WERI-Rb-1 (cell line): ENCODE results near the gene BCO1.

Source experiments
- DNase-seq: peaks from one replicate; pipeline ENCODE4 v3.0.0-alpha.2; 2020
- H3K27ac ChIP-seq: fragments of 250-450 bp; sonication (Bioruptor Pico); 2 replicates; pipeline ENCODE4 v1.5.1; 2020; ENCODE audit warnings: mild to moderate bottlenecking, moderate library complexity
- H3K27me3 ChIP-seq: fragments of 250-450 bp; sonication (Bioruptor Pico); 2 replicates; pipeline ENCODE4 v1.5.1; 2021; ENCODE audit warnings: mild to moderate bottlenecking, low read depth, moderate library complexity; ENCODE audit not compliant: insufficient read depth, severe bottlenecking
- H3K36me3 ChIP-seq: fragments of 250-450 bp; sonication (Bioruptor Pico); 2 replicates; pipeline ENCODE4 v1.5.1; 2020; ENCODE audit warnings: mild to moderate bottlenecking, moderate library complexity
- H3K4me3 ChIP-seq: 2 replicates; pipeline ENCODE4 v1.5.1; 2011; ENCODE audit warnings: low read depth, mild to moderate bottlenecking, control low read depth, low read length
- H3K9me3 ChIP-seq: fragments of 250-450 bp; sonication (Bioruptor Pico); 2 replicates; pipeline ENCODE4 v1.5.1; 2021; ENCODE audit warnings: mild to moderate bottlenecking, moderate library complexity; ENCODE audit not compliant: severe bottlenecking
- TF ChIP-seq, protein P1 (sequence below): IDR thresholded peaks from 2 replicates; pipeline ENCODE4 v1.5.1; 2011; ENCODE audit warnings: low read depth, mild to moderate bottlenecking, control low read depth, inconsistent platforms, low read length

The BCO1 gene

DNA sequence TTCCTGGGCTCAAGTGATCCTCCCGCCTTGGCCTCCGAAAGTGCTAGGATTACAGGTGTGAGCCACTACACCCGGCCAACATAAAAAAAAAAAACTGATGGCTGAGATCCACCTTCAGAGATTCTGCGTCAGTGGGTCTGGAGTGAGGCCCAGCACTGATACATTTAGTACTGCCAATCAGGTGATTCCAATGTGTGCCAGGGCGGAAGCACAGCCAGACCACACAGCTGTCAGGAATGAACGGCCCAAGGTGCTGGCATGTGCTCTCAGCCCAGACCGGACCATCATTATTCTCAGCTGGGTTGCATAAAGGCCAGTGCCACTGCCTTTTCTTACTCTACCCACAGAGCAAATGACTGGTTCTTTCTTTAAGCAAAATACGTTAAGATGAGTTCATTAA lies 1.2 kb upstream of the BCO1 start:
- Histone ChIP-seq H3K27me3 (peaks cover 9% of the 10 kb centered on the region), H3K9me3 (no peaks in the 10 kb centered on the region), H3K4me3 (no peak overlapping the region), H3K36me3 (no peaks in the 10 kb centered on the region), H3K27ac (no peak overlapping the region)
- DNase-seq, result no peak
- TF ChIP-seq, protein P1, sequence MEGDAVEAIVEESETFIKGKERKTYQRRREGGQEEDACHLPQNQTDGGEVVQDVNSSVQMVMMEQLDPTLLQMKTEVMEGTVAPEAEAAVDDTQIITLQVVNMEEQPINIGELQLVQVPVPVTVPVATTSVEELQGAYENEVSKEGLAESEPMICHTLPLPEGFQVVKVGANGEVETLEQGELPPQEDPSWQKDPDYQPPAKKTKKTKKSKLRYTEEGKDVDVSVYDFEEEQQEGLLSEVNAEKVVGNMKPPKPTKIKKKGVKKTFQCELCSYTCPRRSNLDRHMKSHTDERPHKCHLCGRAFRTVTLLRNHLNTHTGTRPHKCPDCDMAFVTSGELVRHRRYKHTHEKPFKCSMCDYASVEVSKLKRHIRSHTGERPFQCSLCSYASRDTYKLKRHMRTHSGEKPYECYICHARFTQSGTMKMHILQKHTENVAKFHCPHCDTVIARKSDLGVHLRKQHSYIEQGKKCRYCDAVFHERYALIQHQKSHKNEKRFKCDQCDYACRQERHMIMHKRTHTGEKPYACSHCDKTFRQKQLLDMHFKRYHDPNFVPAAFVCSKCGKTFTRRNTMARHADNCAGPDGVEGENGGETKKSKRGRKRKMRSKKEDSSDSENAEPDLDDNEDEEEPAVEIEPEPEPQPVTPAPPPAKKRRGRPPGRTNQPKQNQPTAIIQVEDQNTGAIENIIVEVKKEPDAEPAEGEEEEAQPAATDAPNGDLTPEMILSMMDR, result no peak

DNA sequence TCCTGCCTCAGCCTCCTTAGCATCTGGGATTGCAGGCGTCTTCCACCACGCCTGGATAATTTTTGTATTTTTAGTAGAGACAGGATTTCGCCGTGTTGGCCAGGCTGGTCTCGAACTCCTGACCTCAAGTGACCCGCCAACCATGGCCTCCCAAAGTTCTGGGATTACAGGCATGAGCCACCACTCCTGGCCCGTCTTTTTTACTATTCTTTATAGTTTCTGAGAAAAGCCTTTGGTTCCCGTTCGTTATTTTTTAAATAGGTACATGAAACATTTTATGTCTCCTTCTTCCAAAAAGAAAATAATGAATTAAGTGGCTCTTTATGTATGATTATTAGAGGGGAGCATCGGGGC lies 570 bp upstream of the BCO1 start:
- no peak overlapping the region for H3K4me3 ChIP-seq

DNA sequence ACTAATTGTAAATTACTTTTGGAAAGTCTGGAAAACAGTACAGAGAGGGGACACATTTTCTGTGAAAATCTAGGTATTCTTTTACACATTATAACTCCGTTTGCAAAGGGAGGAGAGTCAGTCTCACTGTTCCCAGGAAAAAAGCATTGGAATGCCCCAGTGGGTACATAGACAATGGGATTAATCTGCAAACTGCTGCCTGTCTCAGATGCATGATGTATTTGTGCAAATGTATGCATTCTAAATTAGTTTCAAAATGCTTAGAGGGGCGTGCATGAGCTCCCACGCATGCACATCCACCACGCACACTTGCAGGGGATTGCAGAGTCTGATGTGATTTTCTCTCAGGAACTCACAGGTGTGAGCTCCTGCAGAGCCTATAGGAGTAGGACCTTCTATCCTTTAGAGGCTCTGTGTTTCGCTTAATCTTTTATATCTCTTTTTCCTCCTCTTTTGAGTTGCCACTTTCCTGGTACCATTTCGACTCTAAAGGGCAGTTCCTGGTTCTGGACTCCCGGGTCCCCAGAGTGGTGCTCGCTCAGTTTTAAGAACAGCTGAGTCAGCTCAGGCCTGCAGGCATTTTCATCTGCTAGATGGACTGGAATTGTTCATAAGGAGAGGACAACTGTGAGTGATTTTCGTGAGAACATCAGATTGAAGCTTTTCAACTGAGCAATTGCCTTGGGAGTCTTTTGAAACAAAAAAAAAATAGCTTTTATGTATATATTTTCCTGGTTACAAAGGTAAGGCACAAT lies 1.1 kb downstream of the BCO1 start:
- no peaks in the 10 kb centered on the region for H3K9me3 ChIP-seq
- no peak for DNase-seq
- TF ChIP-seq, protein P1, result no peak
- H3K27me3 ChIP-seq, result peaks cover 12% of the 10 kb centered on the region
- no peak overlapping the region for H3K4me3 ChIP-seq
- H3K27ac ChIP-seq, result no peak overlapping the region
- no peaks in the 10 kb centered on the region for H3K36me3 ChIP-seq

More for the DNA sequence above, 570 bp upstream of the BCO1 start:
- no peak for DNase-seq
- H3K36me3 ChIP-seq, result no peaks in the 10 kb centered on the region
- H3K27ac ChIP-seq, result no peak overlapping the region
- TF ChIP-seq, protein P1, result no peak
- peaks cover 9% of the 10 kb centered on the region for H3K27me3 ChIP-seq
- H3K9me3 ChIP-seq, result no peaks in the 10 kb centered on the region

DNA sequence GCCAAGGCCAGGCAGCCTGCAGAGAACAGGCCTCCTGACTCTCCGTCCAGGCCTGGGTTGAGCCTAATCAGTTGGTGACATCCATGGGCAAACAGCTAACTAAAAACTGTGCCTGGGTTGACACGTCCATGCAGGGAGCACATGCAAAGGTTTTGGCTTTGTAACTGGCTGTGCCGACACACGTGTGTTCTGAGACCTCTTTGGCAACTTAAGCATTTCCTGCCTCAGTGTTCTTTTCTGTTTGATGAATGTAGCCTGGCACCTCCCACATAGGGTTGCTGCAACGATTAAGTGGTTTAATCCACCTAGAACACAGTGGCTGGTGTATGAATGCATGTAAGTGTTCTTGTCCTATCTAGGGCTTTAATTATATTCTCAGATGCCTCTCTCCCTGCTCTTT lies 3.2 kb downstream of the BCO1 start:
- DNase-seq, result no peak
- Histone ChIP-seq H3K4me3 (no peak overlapping the region), H3K36me3 (no peaks in the 10 kb centered on the region), H3K27me3 (peaks cover 12% of the 10 kb centered on the region), H3K9me3 (no peaks in the 10 kb centered on the region), H3K27ac (no peak overlapping the region)
- TF ChIP-seq, protein P1, result no peak

DNA sequence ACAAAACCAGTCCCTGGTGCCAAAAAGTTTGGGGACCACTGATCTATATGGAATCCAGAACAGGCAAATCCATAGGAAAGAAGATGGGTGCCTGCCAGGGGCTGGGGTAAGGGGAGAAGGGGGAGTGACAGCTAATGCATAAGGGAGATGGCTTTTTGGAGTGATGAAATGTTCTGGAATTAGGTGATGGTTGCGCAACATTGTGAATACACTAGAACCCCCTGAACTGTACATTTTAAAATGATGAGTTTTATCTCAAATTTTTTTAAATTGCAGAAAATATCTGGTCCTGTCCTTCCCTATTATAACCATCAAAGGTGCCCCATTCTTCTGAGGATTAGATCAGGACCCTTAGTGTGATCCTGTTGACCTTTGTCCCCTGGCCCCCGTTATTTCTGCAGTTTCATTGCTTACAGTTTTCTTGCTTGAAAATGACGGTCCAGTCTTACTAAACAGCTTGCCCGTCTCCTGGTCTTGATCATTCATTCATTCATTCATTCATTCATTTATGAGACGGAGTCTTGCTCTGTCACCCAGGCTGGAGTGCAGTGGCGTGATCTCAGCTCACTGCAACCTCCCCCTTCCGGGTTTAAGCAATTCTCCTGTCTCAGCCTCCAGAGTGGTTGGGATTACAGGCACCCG lies 4.6 kb downstream of the BCO1 start:
- Histone ChIP-seq H3K9me3 (no peaks in the 10 kb centered on the region), H3K36me3 (no peaks in the 10 kb centered on the region), H3K27me3 (peaks cover 7% of the 10 kb centered on the region), H3K4me3 (no peak overlapping the region), H3K27ac (no peak overlapping the region)
- TF ChIP-seq, protein P1, result no peak
- no peak for DNase-seq
